NCI-H146 (cell line): ENCODE results near the gene ICA1L.

Experiments
- DNase-seq: peaks from one replicate; lab custom pipeline; 2025; lab: John Stamatoyannopoulos, UW

ICA1L gene

DNA sequence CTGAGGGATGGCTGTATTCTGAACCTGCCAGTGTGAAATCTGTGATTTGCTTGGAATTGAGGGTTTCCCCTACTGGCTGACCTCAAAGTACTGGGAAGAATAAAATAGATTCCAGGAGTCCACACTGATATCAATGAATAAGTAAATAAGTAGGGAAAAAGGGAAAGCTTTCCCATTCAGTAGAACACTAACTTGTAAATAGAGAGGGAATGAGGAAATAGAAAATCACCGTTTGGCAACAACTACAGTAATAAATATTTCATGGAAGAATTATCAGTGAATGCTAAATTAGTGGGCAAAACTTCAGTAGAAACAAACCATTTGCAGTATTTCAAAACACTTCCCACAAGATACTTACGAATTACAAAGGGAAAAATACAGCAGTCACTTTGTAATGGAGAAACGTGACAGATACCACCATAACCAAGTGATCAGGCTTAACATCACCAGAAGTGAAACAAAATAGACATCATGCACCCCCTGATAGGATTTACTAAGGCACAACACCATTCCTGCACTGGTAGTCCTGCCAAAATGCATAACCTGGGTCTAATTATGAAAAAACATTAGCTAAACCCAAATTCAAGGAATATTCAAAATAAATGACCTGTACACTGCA is 88.5 kb downstream of the ICA1L start:
- no peak for DNase-seq

DNA sequence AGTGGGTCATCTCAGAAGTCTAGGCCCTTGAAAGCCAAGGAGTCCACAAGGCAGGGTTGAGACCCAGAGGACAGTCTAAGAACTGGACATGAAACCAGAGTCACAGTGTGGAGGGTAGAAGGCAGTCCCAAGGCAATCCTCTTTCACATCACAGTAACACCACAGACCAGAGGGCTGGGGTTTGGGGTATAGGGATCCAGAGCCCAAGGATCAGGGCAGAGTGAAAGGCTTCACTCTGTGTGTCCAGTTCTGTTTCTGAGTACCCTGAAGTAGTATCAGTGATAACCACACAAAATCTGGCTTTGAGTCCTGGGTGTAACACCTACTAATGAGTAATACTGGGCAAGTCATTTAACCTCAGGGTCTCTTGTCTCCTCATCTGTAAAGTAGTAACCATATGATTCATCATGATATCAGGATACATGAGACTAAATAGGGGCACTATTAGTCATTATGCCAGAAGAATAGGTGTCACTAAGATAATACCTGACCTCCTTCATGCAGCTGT is 91.0 kb downstream of the ICA1L start:
- no peak for DNase-seq

DNA sequence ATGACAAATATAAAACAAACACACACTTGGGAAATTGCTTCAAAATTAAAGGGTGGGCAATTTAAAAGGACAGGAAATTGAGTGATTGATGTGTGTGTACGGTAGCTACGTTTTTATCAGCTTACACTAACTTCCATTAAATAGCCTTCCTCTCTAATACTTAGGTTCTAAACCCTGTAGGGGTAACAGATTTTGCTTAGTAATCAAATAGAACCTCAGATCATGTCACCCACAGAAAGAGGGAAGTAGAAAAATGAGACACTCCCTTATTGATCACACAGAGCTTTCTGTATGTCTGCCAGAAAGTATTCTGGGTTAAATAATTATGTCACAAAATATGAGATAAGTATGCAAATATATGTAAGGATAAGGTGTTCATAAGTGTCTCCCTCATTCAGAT is 93.3 kb downstream of the ICA1L start:
- no peak for DNase-seq

GRCh38 chr2:202774104-202774503 is 97.5 kb downstream of the ICA1L start:
- no peak for DNase-seq

- no peak for DNase-seq
These were observed 98.1 kb downstream of the ICA1L start for GRCh38 chr2:202773301-202773973.

DNA sequence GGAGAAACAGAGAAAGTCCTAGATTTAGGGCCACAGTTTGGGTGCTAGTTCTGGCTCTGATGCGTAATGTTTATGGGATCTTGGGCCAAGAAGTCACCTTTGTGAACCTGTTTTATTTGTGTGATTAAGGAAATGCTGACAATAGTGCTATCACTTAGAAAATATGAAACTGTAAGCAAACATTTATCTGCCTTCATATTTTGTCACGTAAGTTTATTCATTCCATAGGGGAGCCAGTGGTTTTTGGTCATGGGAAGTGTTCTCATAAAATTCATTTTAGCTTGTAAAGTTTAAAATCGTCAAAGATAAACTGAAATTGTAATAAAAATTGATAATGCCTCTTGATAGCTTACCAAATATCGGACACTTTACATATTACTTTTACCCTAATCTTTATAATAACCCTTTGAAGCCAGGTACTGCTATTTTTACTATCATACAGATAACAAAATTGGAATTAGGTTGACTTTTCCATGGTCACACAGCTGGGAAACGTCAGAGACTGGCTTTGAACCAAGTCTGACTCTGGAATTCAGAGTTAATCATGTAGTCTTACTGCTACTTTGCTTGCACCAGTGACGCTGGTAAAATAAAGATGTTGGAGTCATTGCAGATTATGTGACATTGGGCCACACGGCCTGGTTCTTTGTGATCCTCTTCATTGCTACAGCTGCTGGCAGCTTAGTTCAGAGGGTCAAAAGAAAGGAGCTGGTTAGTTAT is 99.7 kb downstream of the ICA1L start:
- no peak for DNase-seq

DNA sequence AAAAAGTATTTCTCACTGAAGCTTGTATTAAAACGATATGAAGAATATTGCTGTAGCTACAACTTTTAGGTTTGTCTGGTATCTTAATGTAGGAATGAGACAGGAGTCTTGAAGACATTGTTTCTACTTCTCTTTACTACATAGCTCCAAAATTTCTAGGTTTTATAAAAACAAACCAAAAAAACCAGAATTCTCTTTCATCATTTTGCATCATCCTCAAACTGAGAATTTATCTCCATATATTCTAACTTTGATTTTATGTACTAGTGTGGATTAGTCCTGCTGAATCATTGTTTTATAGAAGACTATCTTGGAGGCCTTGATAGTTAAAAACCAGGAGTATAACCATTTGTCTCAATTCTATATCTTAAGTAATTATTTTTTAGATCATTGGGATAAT is 100.2 kb downstream of the ICA1L start:
- DNase-seq, result no peak

GRCh38 chr2:202769201-202769600 is 102.4 kb downstream of the ICA1L start:
- no peak for DNase-seq

DNA sequence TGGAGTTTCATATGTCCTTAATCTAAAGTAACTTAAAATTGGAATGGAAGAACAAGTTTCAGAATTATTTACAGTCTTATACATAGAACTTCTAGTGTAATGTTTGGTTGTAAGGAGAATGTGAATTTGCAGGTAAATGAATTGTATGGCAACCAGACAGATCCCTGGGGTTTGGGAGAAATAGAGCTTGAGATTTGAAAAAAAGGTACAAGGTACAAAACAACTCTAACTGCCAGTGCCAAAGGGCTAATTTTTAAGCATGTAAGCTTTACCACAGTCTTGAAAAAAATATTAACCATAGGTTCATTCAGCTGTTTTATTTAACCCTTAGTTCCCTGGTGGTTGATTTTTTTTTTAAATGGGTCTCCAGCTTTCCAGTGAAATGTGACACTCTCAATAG is 103.3 kb downstream of the ICA1L start:
- DNase-seq, result no peak

GRCh38 chr2:202765436-202765835 is 106.1 kb downstream of the ICA1L start:
- DNase-seq, result no peak

- DNase-seq, result no peak
These were observed 106.6 kb downstream of the ICA1L start for GRCh38 chr2:202764991-202765390.

- DNase-seq, result no peak
These were observed 107.7 kb downstream of the ICA1L start for GRCh38 chr2:202763916-202764315.

DNA sequence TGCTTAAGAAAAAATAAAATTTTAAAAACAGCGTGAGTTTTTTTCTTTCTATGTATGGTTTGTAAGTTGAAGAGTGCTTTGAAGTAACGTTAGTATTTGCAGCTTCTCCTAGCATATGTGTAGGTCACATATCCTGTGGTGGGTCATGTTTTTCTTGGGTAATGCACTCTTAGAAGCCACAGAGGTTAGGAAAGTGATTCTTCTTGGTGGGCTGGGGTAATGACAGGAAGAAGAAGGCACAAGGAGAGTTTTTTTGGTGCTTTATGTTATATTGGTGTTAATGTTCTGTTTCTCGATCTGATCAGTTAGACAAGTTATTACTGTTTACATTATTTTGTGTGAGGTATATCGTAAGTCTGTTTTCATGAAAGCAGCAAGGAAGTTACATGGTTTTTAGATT is 109.0 kb downstream of the ICA1L start:
- DNase-seq, result no peak

DNA sequence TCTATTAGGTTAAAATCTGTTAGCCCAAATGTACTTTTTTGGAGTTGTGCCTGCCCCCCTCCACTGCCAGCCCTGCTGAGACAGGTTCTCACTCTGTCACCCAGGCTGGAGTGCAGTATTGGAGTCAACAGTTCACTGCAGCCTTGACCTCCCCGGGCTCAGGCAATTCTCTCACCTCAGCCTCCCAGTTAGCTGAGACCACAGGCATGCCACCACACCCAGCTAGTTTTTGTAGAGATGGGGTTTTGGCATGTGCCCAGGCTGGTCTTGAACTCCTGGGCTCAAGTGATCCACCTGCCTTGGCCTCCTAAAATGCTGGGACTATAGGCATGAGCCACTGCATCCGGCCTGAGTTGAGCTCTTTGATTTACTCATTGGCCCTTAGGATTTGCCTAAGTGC is 110.7 kb downstream of the ICA1L start:
- DNase-seq, result no peak

- no peak for DNase-seq
These were observed 113.0 kb downstream of the ICA1L start for GRCh38 chr2:202758604-202759003.

- DNase-seq, result no peak
These were observed 113.4 kb downstream of the ICA1L start for GRCh38 chr2:202758128-202758527.

GRCh38 chr2:202757339-202757738 is 114.2 kb downstream of the ICA1L start:
- no peak for DNase-seq

DNA sequence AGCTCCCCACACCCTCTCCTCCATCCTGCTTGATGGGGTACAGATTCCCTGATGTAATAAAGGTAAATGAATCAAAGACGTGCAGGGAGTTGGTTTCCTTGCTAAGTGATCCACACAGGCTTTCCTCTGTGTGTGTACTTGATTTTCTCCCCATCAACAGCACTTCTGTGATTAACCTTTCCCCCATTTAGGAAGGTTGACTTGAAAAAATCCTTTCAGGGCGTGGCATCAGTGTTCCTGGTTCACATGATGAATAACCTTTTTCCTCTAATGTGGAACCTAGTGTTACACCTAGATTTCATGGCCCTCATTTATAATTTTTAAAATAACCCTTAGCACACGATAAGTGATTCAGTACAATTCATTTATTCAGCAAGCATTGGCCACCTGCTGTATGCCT is 115.0 kb downstream of the ICA1L start:
- no peak for DNase-seq

DNA sequence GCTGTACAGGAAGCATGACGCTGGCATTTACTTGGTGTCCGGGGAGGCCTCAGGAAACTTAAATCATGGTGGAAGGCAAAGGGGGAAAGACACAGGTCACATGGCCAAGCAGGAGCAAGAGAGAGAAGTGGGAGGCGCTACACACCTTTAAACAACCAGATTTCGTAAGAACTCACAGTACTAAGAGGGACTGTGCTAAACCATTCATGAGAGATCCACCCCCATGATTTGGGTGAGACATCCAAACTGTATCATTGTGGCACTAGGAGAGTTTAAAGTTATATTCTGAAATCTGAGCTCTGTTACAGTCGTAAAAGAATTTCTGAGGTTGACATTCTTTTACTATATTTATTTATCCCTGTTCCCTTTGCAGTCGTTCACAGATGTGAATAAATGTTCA is 116.6 kb downstream of the ICA1L start:
- DNase-seq, result no peak

DNA sequence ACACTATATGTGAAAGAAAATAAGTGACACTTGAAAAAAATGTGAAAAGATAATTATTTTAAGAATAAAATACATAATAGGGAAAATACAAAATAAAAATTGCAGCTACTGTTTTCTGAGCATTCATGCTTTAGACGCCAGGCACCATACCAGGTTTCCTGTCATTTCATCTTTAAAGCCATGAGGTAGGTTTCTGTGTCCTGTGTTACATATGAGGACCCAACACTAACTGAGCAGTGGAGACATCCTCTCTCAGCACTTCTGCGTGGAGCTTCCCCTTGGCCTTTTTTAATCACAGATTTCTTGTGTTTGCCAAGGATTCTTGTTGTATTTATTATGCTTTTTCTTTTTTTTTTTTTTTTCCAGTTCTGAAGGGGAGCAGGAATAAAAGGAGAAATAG is 119.5 kb downstream of the ICA1L start:
- DNase-seq, result no peak

DNA sequence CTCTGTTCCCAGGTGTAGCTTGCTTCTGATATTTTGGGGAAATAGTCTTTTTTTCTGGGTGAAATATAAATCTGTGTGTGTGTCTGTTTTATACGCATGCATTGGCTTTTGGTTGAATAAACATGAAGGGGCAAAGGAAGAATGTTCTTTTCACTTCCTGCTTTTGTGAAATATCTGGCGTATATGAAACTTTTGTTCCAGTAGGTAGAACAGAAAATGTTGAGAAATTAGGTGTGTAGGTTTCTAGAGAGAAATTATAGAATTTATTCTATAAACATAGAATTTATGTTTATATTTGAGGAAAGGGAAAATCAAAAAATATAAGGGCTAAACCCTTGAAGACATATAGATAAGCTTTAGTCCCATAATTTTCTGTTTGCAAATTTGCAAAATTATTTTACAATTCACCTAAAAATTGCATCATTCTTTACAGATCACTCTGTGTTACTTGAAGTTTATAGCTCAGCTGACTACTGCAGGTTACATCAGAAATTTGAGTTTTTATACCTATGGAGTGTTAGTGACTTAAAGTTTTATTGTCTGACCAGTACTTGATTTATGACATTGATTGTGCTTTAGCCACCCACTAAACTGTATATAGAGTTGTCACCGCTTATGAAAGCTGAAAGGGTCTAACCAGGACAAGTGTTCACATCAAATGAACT is 120.7 kb downstream of the ICA1L start:
- DNase-seq, result no peak

GRCh38 chr2:202749477-202749876 is 122.1 kb downstream of the ICA1L start:
- no peak for DNase-seq

DNA sequence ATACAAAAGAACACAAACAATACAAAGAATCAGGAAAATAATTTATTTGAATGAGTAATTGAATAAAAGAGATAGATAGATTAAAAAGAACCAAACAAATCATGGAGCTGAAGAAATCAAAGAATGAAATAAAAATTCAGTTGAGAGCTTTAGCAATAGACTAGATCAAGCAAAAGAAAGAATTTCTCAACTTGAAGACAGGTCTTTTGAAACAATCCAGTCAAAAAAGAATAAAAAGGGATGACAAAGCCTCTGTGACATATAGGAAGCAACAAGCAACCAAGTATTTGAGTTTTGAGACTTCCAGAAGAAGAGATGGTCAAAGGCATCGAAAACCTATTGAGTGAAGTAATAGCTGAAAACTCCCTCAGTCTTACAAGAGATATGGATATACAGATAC is 128.0 kb downstream of the ICA1L start:
- no peak for DNase-seq
